DND-41 (cell line): ENCODE results near the gene CLCN6.

Source experiments
- ATAC-seq: fragments of 200-7000 bp; cut with Tn5 transposase; 3 replicates; pipeline ENCODE4 v1.9.1; 2021; ENCODE audit warnings: low read depth; ENCODE audit not compliant: insufficient read depth
- DNase-seq: peaks from one replicate; pipeline ENCODE4 v3.0.0-alpha.2; 2020
- H2AFZ ChIP-seq: 2 replicates; pipeline ENCODE4 v1.6.0; 2012; ENCODE audit warnings: low read depth, low read length
- H3K27ac ChIP-seq: 2 replicates; pipeline ENCODE4 v1.5.1; 2012; ENCODE audit warnings: low read length, inconsistent platforms
- H3K27me3 ChIP-seq: fragments of 200-600 bp; sonication (generic); 2 replicates; pipeline ENCODE4 v1.6.0; 2012; ENCODE audit warnings: low read length, mild to moderate bottlenecking, inconsistent platforms; ENCODE audit not compliant: insufficient read depth, poor library complexity
- H3K36me3 ChIP-seq: 2 replicates; pipeline ENCODE4 v1.5.1; 2012; ENCODE audit warnings: low read length, inconsistent platforms; ENCODE audit not compliant: insufficient read depth
- H3K4me1 ChIP-seq: 2 replicates; pipeline ENCODE4 v1.5.1; 2012; ENCODE audit warnings: mild to moderate bottlenecking, low read length; ENCODE audit not compliant: insufficient read depth
- H3K4me2 ChIP-seq: 2 replicates; pipeline ENCODE4 v1.6.0; 2012; ENCODE audit warnings: mild to moderate bottlenecking, moderate library complexity, low read length, inconsistent platforms; ENCODE audit not compliant: insufficient read depth
- H3K4me3 ChIP-seq, 2 experiments: fragments of 200-600 bp in 1 of 2; shearing (Covaris generic) in 1 of 2; 2 replicates each; pipeline ENCODE4 v1.5.1; 2012 to 2016; ENCODE audit warnings: inconsistent platforms in 2 of 2, low read length in 2 of 2, mild to moderate bottlenecking in 2 of 2, low read depth in 1 of 2, moderate library complexity in 1 of 2
- H3K79me2 ChIP-seq: 2 replicates; pipeline ENCODE4 v1.6.0; 2012; ENCODE audit warnings: low read length, inconsistent platforms; ENCODE audit not compliant: insufficient read depth
- H3K9ac ChIP-seq: 2 replicates; pipeline ENCODE4 v1.6.0; 2012; ENCODE audit warnings: low read depth, mild to moderate bottlenecking, inconsistent platforms, low read length, moderate library complexity
- H3K9me3 ChIP-seq: 2 replicates; pipeline ENCODE4 v1.5.1; 2012; ENCODE audit warnings: low read length, moderate library complexity, mild to moderate bottlenecking, inconsistent platforms; ENCODE audit not compliant: insufficient read depth, severe bottlenecking
- H4K20me1 ChIP-seq: 2 replicates; pipeline ENCODE4 v1.6.0; 2012; ENCODE audit warnings: low read length; ENCODE audit not compliant: insufficient read depth
- EZH2 ChIP-seq: IDR thresholded peaks from 3 replicates; pipeline ENCODE4 v1.6.1; 2012; ENCODE audit warnings: borderline replicate concordance, low read depth, mild to moderate bottlenecking, moderate library complexity, low read length, inconsistent platforms; ENCODE audit not compliant: severe bottlenecking
- TF ChIP-seq, protein P1 (sequence below): IDR thresholded peaks from 2 replicates; pipeline ENCODE4 v1.5.1; 2012; ENCODE audit warnings: borderline replicate concordance, low read length, moderate library complexity, mild to moderate bottlenecking; ENCODE audit not compliant: poor library complexity, severe bottlenecking; ENCODE audit errors: extremely low read depth

CLCN6 gene

GRCh38 chr1:11869650-11870207 is 63.7 kb downstream of the CLCN6 start:
- H3K9me3 ChIP-seq: no peaks in the 10 kb centered on the region
- no peak for TF ChIP-seq EZH2
- TF ChIP-seq, protein P1, sequence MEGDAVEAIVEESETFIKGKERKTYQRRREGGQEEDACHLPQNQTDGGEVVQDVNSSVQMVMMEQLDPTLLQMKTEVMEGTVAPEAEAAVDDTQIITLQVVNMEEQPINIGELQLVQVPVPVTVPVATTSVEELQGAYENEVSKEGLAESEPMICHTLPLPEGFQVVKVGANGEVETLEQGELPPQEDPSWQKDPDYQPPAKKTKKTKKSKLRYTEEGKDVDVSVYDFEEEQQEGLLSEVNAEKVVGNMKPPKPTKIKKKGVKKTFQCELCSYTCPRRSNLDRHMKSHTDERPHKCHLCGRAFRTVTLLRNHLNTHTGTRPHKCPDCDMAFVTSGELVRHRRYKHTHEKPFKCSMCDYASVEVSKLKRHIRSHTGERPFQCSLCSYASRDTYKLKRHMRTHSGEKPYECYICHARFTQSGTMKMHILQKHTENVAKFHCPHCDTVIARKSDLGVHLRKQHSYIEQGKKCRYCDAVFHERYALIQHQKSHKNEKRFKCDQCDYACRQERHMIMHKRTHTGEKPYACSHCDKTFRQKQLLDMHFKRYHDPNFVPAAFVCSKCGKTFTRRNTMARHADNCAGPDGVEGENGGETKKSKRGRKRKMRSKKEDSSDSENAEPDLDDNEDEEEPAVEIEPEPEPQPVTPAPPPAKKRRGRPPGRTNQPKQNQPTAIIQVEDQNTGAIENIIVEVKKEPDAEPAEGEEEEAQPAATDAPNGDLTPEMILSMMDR: no peak

GRCh38 chr1:11872545-11872944 is 66.6 kb downstream of the CLCN6 start:
- no peaks in the 10 kb centered on the region for H3K36me3 ChIP-seq
- no peak overlapping the region for H3K4me2 ChIP-seq
- H3K4me3 ChIP-seq: no peak overlapping the region
- no peaks in the 10 kb centered on the region for H3K9me3 ChIP-seq
- H3K27ac ChIP-seq: no peak overlapping the region
- ATAC-seq (no peak), DNase-seq (no peak)
- no peak overlapping the region for H2AFZ ChIP-seq
- H4K20me1 ChIP-seq: no peaks in the 10 kb centered on the region
- TF ChIP-seq EZH2: no peak
- TF ChIP-seq, protein P1: no peak
- no peak overlapping the region for H3K9ac ChIP-seq
- H3K27me3 ChIP-seq: peaks cover 3% of the 10 kb centered on the region
- no peaks in the 10 kb centered on the region for H3K79me2 ChIP-seq
- no peaks in the 10 kb centered on the region for H3K4me1 ChIP-seq

More at GRCh38 chr1:11869650-11870207, 63.7 kb downstream of the CLCN6 start:
- Histone ChIP-seq H3K27ac (no peak overlapping the region), H3K4me1 (no peaks in the 10 kb centered on the region), H3K27me3 (no peaks in the 10 kb centered on the region), H3K4me3 (no peak overlapping the region), H3K9ac (no peak overlapping the region), H3K36me3 (no peaks in the 10 kb centered on the region), H3K4me2 (no peak overlapping the region), H4K20me1 (0 out of 2 replicates have a peak, but pooled peaks cover 4% of the 10 kb centered on the region), H2AFZ (no peak overlapping the region), H3K79me2 (no peaks in the 10 kb centered on the region)
- DNase-seq: no peak
- no peak for ATAC-seq

DNA sequence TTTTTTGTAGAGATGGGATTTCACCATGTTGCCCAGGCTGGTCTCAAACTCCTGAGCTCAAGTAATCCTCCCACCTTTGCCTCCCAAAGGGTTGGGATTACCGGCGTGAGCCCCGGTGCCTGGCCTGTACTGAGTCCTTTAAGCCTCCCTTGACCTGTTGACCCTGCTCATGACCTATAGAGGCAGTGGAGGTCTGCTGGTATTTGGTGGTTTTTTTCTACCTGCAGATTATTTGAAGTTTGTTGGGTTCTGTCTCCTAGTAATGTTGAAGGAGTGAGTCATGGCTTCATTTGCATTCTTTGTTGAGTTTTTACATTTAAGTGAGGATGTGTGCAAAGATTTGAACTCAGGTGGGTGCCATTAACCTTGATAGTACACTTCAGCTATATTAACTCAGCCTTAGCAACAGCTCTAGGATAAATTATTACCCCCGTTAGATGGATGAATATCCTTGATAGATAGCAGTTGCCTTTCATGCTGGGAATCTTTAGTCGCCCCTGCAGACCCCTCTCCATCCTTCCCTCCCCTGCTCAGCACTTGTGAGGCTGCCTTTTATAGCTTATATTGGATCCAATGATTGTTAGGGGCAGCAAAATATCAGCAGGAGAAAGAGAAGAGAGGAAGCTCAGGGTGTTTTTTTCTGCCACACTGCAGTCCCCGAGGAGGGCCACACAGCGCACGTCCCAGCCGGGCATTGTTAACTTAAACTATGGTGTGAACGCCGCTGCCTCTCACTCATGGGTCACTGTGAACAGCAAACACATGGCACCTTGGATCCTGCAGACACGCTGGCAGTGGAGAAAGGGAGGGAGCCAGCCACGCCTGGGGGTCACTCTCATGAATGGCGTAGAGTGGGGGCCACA is 67.6 kb downstream of the CLCN6 start:
- DNase-seq: no peak
- H3K27me3 ChIP-seq: peaks cover 3% of the 10 kb centered on the region

More for the DNA sequence above, 67.6 kb downstream of the CLCN6 start:
- H3K4me2 ChIP-seq: no peak overlapping the region
- no peak overlapping the region for H2AFZ ChIP-seq
- H3K4me1 ChIP-seq: no peaks in the 10 kb centered on the region
- ATAC-seq: no peak
- H3K79me2 ChIP-seq: no peaks in the 10 kb centered on the region
- no peak overlapping the region for H3K27ac ChIP-seq
- peaks cover 7% of the 10 kb centered on the region; the same call in 1 of the 2 replicates for H4K20me1 ChIP-seq
- TF ChIP-seq, protein P1: no peak
- TF ChIP-seq EZH2: no peak
- H3K4me3 ChIP-seq: no peak overlapping the region
- H3K36me3 ChIP-seq: no peaks in the 10 kb centered on the region
- H3K9ac ChIP-seq: no peak overlapping the region
- no peaks in the 10 kb centered on the region for H3K9me3 ChIP-seq
